ENCODE results near the gene CELF5.

- TF ChIP-seq CTCF (conservative IDR thresholded peaks at IDR 0.05) (no peak), ZFX (IDR thresholded peaks at IDR 0.05) (no peak)
Measured at GRCh38 chr19:3257071-3257470, 32.6 kb downstream of the CELF5 start.
